ENCODE data around the gene ETS1. TPM values are rescaled to one million over a fixed set of nuclear protein-coding genes. Genes with fewer than 3 reads are reported as not detected.

The ETS1 gene
- total RNA-seq, 2 donors from 2014 or later, result 34.3 to 36.4 TPM

GRCh38 chr11:128620309-128621100, 33.1 kb upstream of the ETS1 start:
- TF ChIP-seq, protein P1, sequence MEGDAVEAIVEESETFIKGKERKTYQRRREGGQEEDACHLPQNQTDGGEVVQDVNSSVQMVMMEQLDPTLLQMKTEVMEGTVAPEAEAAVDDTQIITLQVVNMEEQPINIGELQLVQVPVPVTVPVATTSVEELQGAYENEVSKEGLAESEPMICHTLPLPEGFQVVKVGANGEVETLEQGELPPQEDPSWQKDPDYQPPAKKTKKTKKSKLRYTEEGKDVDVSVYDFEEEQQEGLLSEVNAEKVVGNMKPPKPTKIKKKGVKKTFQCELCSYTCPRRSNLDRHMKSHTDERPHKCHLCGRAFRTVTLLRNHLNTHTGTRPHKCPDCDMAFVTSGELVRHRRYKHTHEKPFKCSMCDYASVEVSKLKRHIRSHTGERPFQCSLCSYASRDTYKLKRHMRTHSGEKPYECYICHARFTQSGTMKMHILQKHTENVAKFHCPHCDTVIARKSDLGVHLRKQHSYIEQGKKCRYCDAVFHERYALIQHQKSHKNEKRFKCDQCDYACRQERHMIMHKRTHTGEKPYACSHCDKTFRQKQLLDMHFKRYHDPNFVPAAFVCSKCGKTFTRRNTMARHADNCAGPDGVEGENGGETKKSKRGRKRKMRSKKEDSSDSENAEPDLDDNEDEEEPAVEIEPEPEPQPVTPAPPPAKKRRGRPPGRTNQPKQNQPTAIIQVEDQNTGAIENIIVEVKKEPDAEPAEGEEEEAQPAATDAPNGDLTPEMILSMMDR (conservative IDR thresholded peaks at IDR 0.05), result no peak
- Mint-ChIP-seq H3K27ac (no peak overlapping the region), H3K4me1 (peaks cover 26% of the 10 kb centered on the region), H3K36me3 (ENCODE audit: low read depth) (no peaks in the 10 kb centered on the region), H3K4me3 (no peak overlapping the region), H3K27me3 (ENCODE audit: insufficient read depth) (peaks cover 73% of the 10 kb centered on the region), H3K9me3 (no peaks in the 10 kb centered on the region)
- WGBS, 2 experiments (ENCODE audit: insufficient coverage in 1 of 2, insufficient read length in 1 of 2), result 87 to 91% methylated on average over 7 to 9 of the region's 9 CpGs
- Histone ChIP-seq H3K4me1 (ENCODE audit: control insufficient read depth, insufficient read depth, low read length) (no peaks in the 10 kb centered on the region), H3K9me3 (ENCODE audit: control insufficient read depth, low read length) (no peaks in the 10 kb centered on the region), H3K27me3 (ENCODE audit: control insufficient read depth, insufficient read depth, low read length, poor library complexity, severe bottlenecking) (peaks cover 38% of the 10 kb centered on the region), H3K4me3 (ENCODE audit: low read length) (no peak overlapping the region), H3K36me3 (ENCODE audit: control insufficient read depth, insufficient read depth, low read length) (no peaks in the 10 kb centered on the region), H3K27ac (ENCODE audit: low read depth, low read length) (no peak overlapping the region), H3K9ac (ENCODE audit: extremely low read depth, low read length, poor library complexity, severe bottlenecking) (no peak overlapping the region)
- peak; percentile 28 for DNase-seq

- no peak overlapping the region for H3K9ac ChIP-seq (ENCODE audit: extremely low read depth, low read length, poor library complexity, severe bottlenecking)
- no peak overlapping the region for H3K27ac ChIP-seq (ENCODE audit: low read depth, low read length)
- H3K27me3 ChIP-seq (ENCODE audit: control insufficient read depth, insufficient read depth, low read length, poor library complexity, severe bottlenecking), result peaks cover 43% of the 10 kb centered on the region
- Mint-ChIP-seq H3K9me3 (no peaks in the 10 kb centered on the region), H3K4me1 (peaks cover 18% of the 10 kb centered on the region), H3K27ac (no peak overlapping the region), H3K27me3 (ENCODE audit: insufficient read depth) (peaks cover 77% of the 10 kb centered on the region), H3K36me3 (ENCODE audit: low read depth) (no peaks in the 10 kb centered on the region), H3K4me3 (no peak overlapping the region)
- no peaks in the 10 kb centered on the region for H3K36me3 ChIP-seq (ENCODE audit: control insufficient read depth, insufficient read depth, low read length)
- H3K9me3 ChIP-seq (ENCODE audit: control insufficient read depth, low read length), result no peaks in the 10 kb centered on the region
- H3K4me3 ChIP-seq (ENCODE audit: low read length), result no peak overlapping the region
- DNase-seq, result peak; percentile 36
- TF ChIP-seq, protein P1 (conservative IDR thresholded peaks at IDR 0.05), result no peak
- WGBS, 2 experiments (ENCODE audit: insufficient coverage in 1 of 2, insufficient read length in 1 of 2), result 74 to 86% methylated on average over 7 to 10 of the region's 10 CpGs
- no peaks in the 10 kb centered on the region for H3K4me1 ChIP-seq (ENCODE audit: control insufficient read depth, insufficient read depth, low read length)
Observed at GRCh38 chr11:128619540-128620308, 32.4 kb upstream of the ETS1 start.

DNA sequence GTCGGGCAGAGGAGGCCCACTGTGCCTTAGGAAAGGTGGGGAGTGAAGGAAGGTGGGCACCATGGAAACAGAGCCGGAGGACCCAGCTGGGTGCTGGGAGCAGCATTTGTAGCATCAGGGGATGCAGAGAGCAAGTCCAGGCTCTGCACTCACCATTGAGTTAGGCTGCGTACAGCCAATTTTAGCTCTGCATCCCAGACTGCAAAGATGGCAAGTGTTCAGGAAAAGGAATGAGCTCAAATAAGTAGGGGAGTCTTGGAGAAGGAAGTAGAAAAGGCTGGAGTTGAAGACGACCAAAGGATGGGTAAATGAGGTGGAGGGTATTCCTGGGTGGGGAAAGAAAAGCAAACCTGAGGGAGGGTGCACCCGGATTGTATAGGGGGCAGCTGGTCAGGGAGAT, 31.6 kb upstream of the ETS1 start:
- Histone ChIP-seq H3K27ac (ENCODE audit: low read depth, low read length) (no peak overlapping the region), H3K27me3 (ENCODE audit: control insufficient read depth, insufficient read depth, low read length, poor library complexity, severe bottlenecking) (peaks cover 48% of the 10 kb centered on the region), H3K36me3 (ENCODE audit: control insufficient read depth, insufficient read depth, low read length) (no peaks in the 10 kb centered on the region), H3K4me1 (ENCODE audit: control insufficient read depth, insufficient read depth, low read length) (no peaks in the 10 kb centered on the region), H3K4me3 (ENCODE audit: low read length) (no peak overlapping the region), H3K9ac (ENCODE audit: extremely low read depth, low read length, poor library complexity, severe bottlenecking) (no peak overlapping the region), H3K9me3 (ENCODE audit: control insufficient read depth, low read length) (no peaks in the 10 kb centered on the region)
- TF ChIP-seq, protein P1 (conservative IDR thresholded peaks at IDR 0.05), result no peak
- peak; percentile 21 for DNase-seq
- H3K9me3 Mint-ChIP-seq, result no peaks in the 10 kb centered on the region
- no peaks in the 10 kb centered on the region for H3K36me3 Mint-ChIP-seq (ENCODE audit: low read depth)
- no peak overlapping the region for H3K4me3 Mint-ChIP-seq
- H3K4me1 Mint-ChIP-seq, result peaks cover 12% of the 10 kb centered on the region
- peaks cover 82% of the 10 kb centered on the region for H3K27me3 Mint-ChIP-seq (ENCODE audit: insufficient read depth)
- WGBS, 2 experiments (ENCODE audit: insufficient coverage in 1 of 2, insufficient read length in 1 of 2), result 86 to 98% methylated on average over 5 of the region's 5 CpGs
- H3K27ac Mint-ChIP-seq, result no peak overlapping the region
